Right hindlimb (tissue), 1 donor: ENCODE results near the gene BIRC7.

Experiments
- DNase-seq: peaks from one replicate; pipeline ENCODE4 v3.0.0-alpha.2; 2018

The BIRC7 gene

GRCh38 chr20:63226042-63226943 is 9.4 kb upstream of the BIRC7 start:
- no peak for DNase-seq

GRCh38 chr20:63227260-63227659 is 8.4 kb upstream of the BIRC7 start:
- no peak for DNase-seq

GRCh38 chr20:63228806-63229205 is 6.9 kb upstream of the BIRC7 start:
- no peak for DNase-seq

GRCh38 chr20:63230800-63231268 is 4.9 kb upstream of the BIRC7 start:
- peak; percentile 82 for DNase-seq

GRCh38 chr20:63232235-63233060 is 3.3 kb upstream of the BIRC7 start:
- DNase-seq, result no peak

GRCh38 chr20:63233061-63233344 is 2.7 kb upstream of the BIRC7 start:
- DNase-seq, result no peak

GRCh38 chr20:63233924-63234323 is 1.8 kb upstream of the BIRC7 start:
- no peak for DNase-seq

GRCh38 chr20:63234693-63235398 is 859 bp upstream of the BIRC7 start:
- no peak for DNase-seq

GRCh38 chr20:63236116-63236837 is 572 bp downstream of the BIRC7 start:
- no peak for DNase-seq

- no peak for DNase-seq
Observed at GRCh38 chr20:63238031-63238430, 2.3 kb downstream of the BIRC7 start.

- no peak for DNase-seq
Observed at GRCh38 chr20:63238514-63239125, 2.9 kb downstream of the BIRC7 start.

GRCh38 chr20:63239431-63239830 is 3.7 kb downstream of the BIRC7 start:
- DNase-seq, result no peak

- DNase-seq, result no peak
Observed at GRCh38 chr20:63240004-63240403, 4.3 kb downstream of the BIRC7 start.

- DNase-seq, result no peak
Observed at GRCh38 chr20:63241272-63241671, 5.6 kb downstream of the BIRC7 start.

GRCh38 chr20:63242736-63243135 is 7.0 kb downstream of the BIRC7 start:
- DNase-seq, result no peak

GRCh38 chr20:63243604-63244247 is 8.0 kb downstream of the BIRC7 start:
- DNase-seq, result no peak

GRCh38 chr20:63244468-63244867 is 8.8 kb downstream of the BIRC7 start:
- no peak for DNase-seq

GRCh38 chr20:63246490-63247288 is 11.0 kb downstream of the BIRC7 start:
- DNase-seq, result no peak

GRCh38 chr20:63247671-63248228 is 12.0 kb downstream of the BIRC7 start:
- no peak for DNase-seq

- DNase-seq, result no peak
Observed at GRCh38 chr20:63248835-63249591, 13.3 kb downstream of the BIRC7 start.
